Smooth muscle cell (in vitro differentiated cells): ENCODE measurements around the gene SPATA31E1. TPM values are rescaled to one million over a fixed set of nuclear protein-coding genes. Genes with fewer than 3 reads are reported as not detected.

ENCODE experiments used
- DNase-seq: peaks from one replicate; lab custom pipeline; 2025; ENCODE audit not compliant: unreplicated experiment; lab: John Stamatoyannopoulos, UW
- H2AFZ ChIP-seq: fragments of 200-600 bp; sonication (generic); 2 replicates; pipeline ENCODE4 v1.6.0; 2016; ENCODE audit warnings: antibody characterized with exemption, low read depth, mild to moderate bottlenecking
- H3F3A ChIP-seq: fragments of 200-600 bp; sonication (generic); 2 replicates; pipeline ENCODE4 v1.6.0; 2017; ENCODE audit warnings: antibody characterized with exemption, low read depth
- H3K27ac ChIP-seq: fragments of 200-600 bp; sonication (generic); 2 replicates; pipeline ENCODE4 v1.5.1; 2016; ENCODE audit warnings: low read depth, mild to moderate bottlenecking
- H3K27me3 ChIP-seq: fragments of 200-600 bp; sonication (generic); 2 replicates; pipeline ENCODE4 v1.6.1; 2016; ENCODE audit warnings: low read depth, mild to moderate bottlenecking
- H3K36me3 ChIP-seq: fragments of 200-600 bp; sonication (generic); 2 replicates; pipeline ENCODE4 v1.5.1; 2016; ENCODE audit warnings: low read depth
- H3K4me1 ChIP-seq: fragments of 200-600 bp; sonication (generic); 2 replicates; pipeline ENCODE4 v1.5.1; 2016; ENCODE audit warnings: low read depth
- H3K4me2 ChIP-seq: fragments of 200-600 bp; sonication (generic); 2 replicates; pipeline ENCODE4 v1.6.0; 2016; ENCODE audit warnings: mild to moderate bottlenecking
- H3K4me3 ChIP-seq: fragments of 200-600 bp; sonication (generic); 2 replicates; pipeline ENCODE4 v1.5.1; 2016; ENCODE audit warnings: mild to moderate bottlenecking
- H3K79me2 ChIP-seq: fragments of 200-600 bp; sonication (generic); 2 replicates; pipeline ENCODE4 v1.6.0; 2016; ENCODE audit warnings: low read depth, mild to moderate bottlenecking
- H3K9ac ChIP-seq: fragments of 200-600 bp; sonication (generic); 2 replicates; pipeline ENCODE4 v1.6.0; 2016; ENCODE audit warnings: low read depth
- H3K9me3 ChIP-seq: fragments of 200-600 bp; sonication (generic); replicated peaks from 2 replicates; pipeline ENCODE4 v1.5.1; 2016; ENCODE audit warnings: low read depth
- H4K20me1 ChIP-seq: fragments of 200-600 bp; sonication (generic); 2 replicates; pipeline ENCODE4 v1.6.0; 2016; ENCODE audit warnings: low read depth
- CTCF ChIP-seq: fragments of 200-600 bp; sonication (generic); IDR thresholded peaks from 2 replicates; pipeline ENCODE4 v1.5.1; 2017; ENCODE audit warnings: borderline replicate concordance, mild to moderate bottlenecking, antibody characterized with exemption; ENCODE audit not compliant: insufficient read depth, poor library complexity, severe bottlenecking
- WGBS: methylation state at CpG from one replicate; pipeline ENCODE4 v1.1.7; 2016; ENCODE audit warnings: low lambda C conversion rate; 5-methylcytosine and 5-hydroxymethylcytosine counted together
- polyA plus RNA-seq: library from polyadenylated mRNA; unstranded; fragments of >200 nt; fragmentation: Nextera tagmentation; extraction: Ambion mirVana; gene quantifications from 2 replicates; pipeline ENCODE4 v1.2.1, GENCODE V29; 2016
- total RNA-seq: library from RNA; depleted of rRNA; stranded (reverse); fragments of >200 nt; gene quantifications from 2 replicates; pipeline ENCODE4 v1.2.3, GENCODE V29; 2014

SPATA31E1 gene
- total and polyA plus RNA-seq, 2 experiments from 2014 or later, result not detected

- no peaks in the 10 kb centered on the region for H3K79me2 ChIP-seq
- H3F3A ChIP-seq, result no peaks in the 10 kb centered on the region
- H3K4me2 ChIP-seq, result no peak overlapping the region
- no peaks in the 10 kb centered on the region for H4K20me1 ChIP-seq
- H3K27me3 ChIP-seq, result no peaks in the 10 kb centered on the region
- no peaks in the 10 kb centered on the region for H3K4me1 ChIP-seq
- no peak for TF ChIP-seq CTCF
- H3K36me3 ChIP-seq, result no peaks in the 10 kb centered on the region
- no peak overlapping the region for H3K27ac ChIP-seq
- H2AFZ ChIP-seq, result no peak overlapping the region
- no peak overlapping the region for H3K9ac ChIP-seq
- WGBS, result 91% methylated on average over 29 of the region's 29 CpGs
- DNase-seq, result no peak
- peaks cover 7% of the 10 kb centered on the region for H3K9me3 ChIP-seq
- H3K4me3 ChIP-seq, result no peak overlapping the region
These were observed 25.3 kb upstream of the SPATA31E1 start for GRCh38 chr9:87857141-87857947.

GRCh38 chr9:87857948-87858335, 24.7 kb upstream of the SPATA31E1 start:
- H3F3A ChIP-seq, result no peaks in the 10 kb centered on the region
- no peaks in the 10 kb centered on the region for H3K4me1 ChIP-seq
- no peak for DNase-seq
- no peaks in the 10 kb centered on the region for H3K27me3 ChIP-seq
- peaks cover 7% of the 10 kb centered on the region for H3K9me3 ChIP-seq
- H2AFZ ChIP-seq, result no peak overlapping the region
- no peak overlapping the region for H3K4me2 ChIP-seq
- no peak overlapping the region for H3K27ac ChIP-seq
- H3K79me2 ChIP-seq, result no peaks in the 10 kb centered on the region
- no peak overlapping the region for H3K9ac ChIP-seq
- H3K36me3 ChIP-seq, result no peaks in the 10 kb centered on the region
- 98% methylated on average over 8 of the region's 8 CpGs for WGBS
- TF ChIP-seq CTCF, result no peak
- no peak overlapping the region for H3K4me3 ChIP-seq
- H4K20me1 ChIP-seq, result no peaks in the 10 kb centered on the region

- H4K20me1 ChIP-seq, result no peaks in the 10 kb centered on the region
- H3K27ac ChIP-seq, result no peak overlapping the region
- H3K4me3 ChIP-seq, result no peak overlapping the region
- H3K9ac ChIP-seq, result no peak overlapping the region
- H2AFZ ChIP-seq, result no peak overlapping the region
- H3K79me2 ChIP-seq, result no peaks in the 10 kb centered on the region
- no peaks in the 10 kb centered on the region for H3F3A ChIP-seq
- peaks cover 7% of the 10 kb centered on the region for H3K9me3 ChIP-seq
- H3K27me3 ChIP-seq, result no peaks in the 10 kb centered on the region
- no peaks in the 10 kb centered on the region for H3K4me1 ChIP-seq
- no peak for DNase-seq
- no peak for TF ChIP-seq CTCF
- no peaks in the 10 kb centered on the region for H3K36me3 ChIP-seq
- WGBS, result 99% methylated on average over 27 of the region's 27 CpGs
- H3K4me2 ChIP-seq, result no peak overlapping the region
These were observed 23.5 kb upstream of the SPATA31E1 start for GRCh38 chr9:87859137-87859536.

GRCh38 chr9:87859786-87860185, 22.9 kb upstream of the SPATA31E1 start:
- H3K4me2 ChIP-seq, result no peak overlapping the region
- no peak overlapping the region for H3K4me3 ChIP-seq
- no peaks in the 10 kb centered on the region for H3K4me1 ChIP-seq
- no peaks in the 10 kb centered on the region for H3K27me3 ChIP-seq
- TF ChIP-seq CTCF, result no peak
- no peaks in the 10 kb centered on the region for H3F3A ChIP-seq
- H2AFZ ChIP-seq, result no peak overlapping the region
- H3K9ac ChIP-seq, result no peak overlapping the region
- 91% methylated on average over 11 of the region's 11 CpGs for WGBS
- peaks cover 7% of the 10 kb centered on the region for H3K9me3 ChIP-seq
- no peaks in the 10 kb centered on the region for H4K20me1 ChIP-seq
- H3K27ac ChIP-seq, result no peak overlapping the region
- no peaks in the 10 kb centered on the region for H3K79me2 ChIP-seq
- no peak for DNase-seq
- H3K36me3 ChIP-seq, result no peaks in the 10 kb centered on the region
